NCI-H345 treated with DMSO at 0.1 percent for 48 hours (cell line): ENCODE measurements around the gene RING1.
"Not testable (repeated sequence)": the region's sequence is repeated elsewhere in the genome, so short reads cannot be mapped to it uniquely, and the experiment has no call there.

Experiments
- DNase-seq: peaks from one replicate; lab custom pipeline; 2025; ENCODE audit not compliant: unreplicated experiment; lab: John Stamatoyannopoulos, UW

The RING1 gene

GRCh38 chr6:33205191-33206026, 2.9 kb upstream of the RING1 start:
- no peak for DNase-seq

- DNase-seq, result no peak
Measured at GRCh38 chr6:33206027-33206863, 2.1 kb upstream of the RING1 start.

- DNase-seq, result no peak
Measured at GRCh38 chr6:33206864-33207551, 1.3 kb upstream of the RING1 start.

GRCh38 chr6:33207552-33208090, 679 bp upstream of the RING1 start:
- no peak for DNase-seq

GRCh38 chr6:33209856-33210255, 1.6 kb downstream of the RING1 start:
- DNase-seq, result no peak

GRCh38 chr6:33211136-33211535, 2.8 kb downstream of the RING1 start:
- no peak for DNase-seq

- no peak for DNase-seq
Measured at GRCh38 chr6:33211666-33212422, 3.5 kb downstream of the RING1 start.

GRCh38 chr6:33212857-33213165, 4.5 kb downstream of the RING1 start:
- DNase-seq, result no peak

- no peak for DNase-seq
Measured at GRCh38 chr6:33213166-33213988, 5.1 kb downstream of the RING1 start.

- DNase-seq, result no peak
Measured at GRCh38 chr6:33213989-33214335, 5.7 kb downstream of the RING1 start.

GRCh38 chr6:33215271-33216116, 7.2 kb downstream of the RING1 start:
- no peak for DNase-seq

GRCh38 chr6:33216117-33216649, 7.9 kb downstream of the RING1 start:
- no peak for DNase-seq

- no peak for DNase-seq
Measured at GRCh38 chr6:33217246-33217645, 8.9 kb downstream of the RING1 start.

GRCh38 chr6:33217681-33218080, 9.4 kb downstream of the RING1 start:
- DNase-seq, result no peak

GRCh38 chr6:33226503-33227120, 18.3 kb downstream of the RING1 start:
- not testable (repeated sequence) for DNase-seq

GRCh38 chr6:33235221-33235634, 26.9 kb downstream of the RING1 start:
- no peak for DNase-seq

- DNase-seq, result no peak
Measured at GRCh38 chr6:33236328-33236727, 28.0 kb downstream of the RING1 start.

GRCh38 chr6:33236852-33237251, 28.6 kb downstream of the RING1 start:
- DNase-seq, result no peak
